ENCODE results near the gene ZCCHC9. TPM values are rescaled to one million over a fixed set of nuclear protein-coding genes. Genes with fewer than 3 reads are reported as not detected.
A peak's percentile ranks its signal among the peaks of the same experiment; 100 is the strongest.

ZCCHC9 gene
- total RNA-seq, 1 donor from 2014 or later = 22.5 TPM

DNA sequence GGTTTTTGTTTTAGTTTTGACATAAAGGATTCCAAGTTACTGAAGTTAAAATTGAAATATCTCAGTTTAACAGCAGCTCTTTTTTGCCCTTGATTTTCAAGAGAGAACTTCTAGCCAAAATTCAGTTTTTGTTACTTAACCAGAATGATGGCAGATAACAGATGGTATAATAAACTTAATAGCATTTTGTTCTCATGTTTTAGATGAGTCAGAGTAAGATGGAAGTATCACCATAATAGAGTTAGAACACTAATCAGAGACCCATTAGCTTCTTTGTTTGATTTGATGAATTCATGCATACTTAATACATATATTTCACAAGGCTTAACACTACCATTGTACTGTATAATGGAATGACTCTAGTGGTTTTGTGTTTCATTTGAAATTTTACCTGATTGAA lies 11.9 kb downstream of the ZCCHC9 start:
- Histone ChIP-seq H3K79me2 (ENCODE audit: insufficient read depth, low read length) (no peaks in the 10 kb centered on the region), H3K4me1 (ENCODE audit: insufficient read depth, low read length) (peaks cover 3% of the 10 kb centered on the region), H3K36me3 (ENCODE audit: insufficient read depth, low read length) (peaks cover 22% of the 10 kb centered on the region), H3K9me3 (ENCODE audit: insufficient read depth, low read depth, low read length) (no peaks in the 10 kb centered on the region), H3K27ac (ENCODE audit: low read depth, low read length) (no peak overlapping the region), H3K4me2 (ENCODE audit: low read length) (no peak overlapping the region), H2AFZ (ENCODE audit: low read depth, low read length) (no peak overlapping the region), H3K4me3 (ENCODE audit: insufficient read depth, low read depth, low read length) (no peak overlapping the region), H3K27me3 (ENCODE audit: insufficient read depth, low read length) (no peaks in the 10 kb centered on the region), H4K20me1 (ENCODE audit: insufficient read depth, low read length) (no peaks in the 10 kb centered on the region), H3K9ac (ENCODE audit: low read length) (no peak overlapping the region)
- Mint-ChIP-seq H3K9me3 (ENCODE audit: unreplicated experiment) (no peaks in the 10 kb centered on the region), H3K27me3 (ENCODE audit: low read depth, unreplicated experiment) (no peaks in the 10 kb centered on the region), H3K36me3 (ENCODE audit: low read depth, unreplicated experiment) (peaks cover 5% of the 10 kb centered on the region), H3K4me3 (ENCODE audit: unreplicated experiment) (no peak overlapping the region), H3K27ac (ENCODE audit: unreplicated experiment) (no peak overlapping the region), H3K4me1 (ENCODE audit: low read depth, unreplicated experiment) (no peaks in the 10 kb centered on the region)
- DNase-seq (ENCODE audit: low read depth) (no peak), FAIRE-seq (no peak)
- TF ChIP-seq EZH2 (IDR thresholded peaks at IDR 0.05; ENCODE audit: insufficient read depth, low read length) = no peak
- TF ChIP-seq, protein P1, sequence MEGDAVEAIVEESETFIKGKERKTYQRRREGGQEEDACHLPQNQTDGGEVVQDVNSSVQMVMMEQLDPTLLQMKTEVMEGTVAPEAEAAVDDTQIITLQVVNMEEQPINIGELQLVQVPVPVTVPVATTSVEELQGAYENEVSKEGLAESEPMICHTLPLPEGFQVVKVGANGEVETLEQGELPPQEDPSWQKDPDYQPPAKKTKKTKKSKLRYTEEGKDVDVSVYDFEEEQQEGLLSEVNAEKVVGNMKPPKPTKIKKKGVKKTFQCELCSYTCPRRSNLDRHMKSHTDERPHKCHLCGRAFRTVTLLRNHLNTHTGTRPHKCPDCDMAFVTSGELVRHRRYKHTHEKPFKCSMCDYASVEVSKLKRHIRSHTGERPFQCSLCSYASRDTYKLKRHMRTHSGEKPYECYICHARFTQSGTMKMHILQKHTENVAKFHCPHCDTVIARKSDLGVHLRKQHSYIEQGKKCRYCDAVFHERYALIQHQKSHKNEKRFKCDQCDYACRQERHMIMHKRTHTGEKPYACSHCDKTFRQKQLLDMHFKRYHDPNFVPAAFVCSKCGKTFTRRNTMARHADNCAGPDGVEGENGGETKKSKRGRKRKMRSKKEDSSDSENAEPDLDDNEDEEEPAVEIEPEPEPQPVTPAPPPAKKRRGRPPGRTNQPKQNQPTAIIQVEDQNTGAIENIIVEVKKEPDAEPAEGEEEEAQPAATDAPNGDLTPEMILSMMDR (IDR thresholded peaks at IDR 0.05; ENCODE audit: insufficient read depth, low read depth, low read length) = no peak

DNA sequence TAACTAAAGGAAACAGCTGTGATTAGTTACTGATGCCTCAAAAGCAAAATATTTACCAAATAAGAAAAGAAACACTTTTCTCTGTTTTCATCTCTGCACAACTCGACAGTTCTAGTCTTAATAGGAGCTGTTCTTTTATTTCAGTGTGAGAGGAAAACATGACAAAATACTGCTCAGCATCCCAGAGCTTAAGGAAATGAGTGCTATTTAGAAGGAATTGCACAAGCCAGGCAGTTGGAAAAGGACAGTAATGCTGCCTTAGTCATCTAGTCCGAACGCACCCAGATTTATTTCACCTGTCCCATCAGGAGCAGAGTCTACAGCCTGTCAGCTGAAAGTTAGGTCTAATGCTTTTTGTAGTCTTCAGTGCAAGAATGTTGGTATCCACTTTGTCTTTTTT lies 12.3 kb downstream of the ZCCHC9 start:
- H3K9ac ChIP-seq (ENCODE audit: low read length) = no peak overlapping the region
- no peaks in the 10 kb centered on the region for H3K79me2 ChIP-seq (ENCODE audit: insufficient read depth, low read length)
- TF ChIP-seq, protein P1 (IDR thresholded peaks at IDR 0.05; ENCODE audit: insufficient read depth, low read depth, low read length) = no peak
- TF ChIP-seq EZH2 (IDR thresholded peaks at IDR 0.05; ENCODE audit: insufficient read depth, low read length) = no peak
- H3K27me3 Mint-ChIP-seq (ENCODE audit: low read depth, unreplicated experiment) = no peaks in the 10 kb centered on the region
- no peak overlapping the region for H3K4me3 ChIP-seq (ENCODE audit: insufficient read depth, low read depth, low read length)
- no peaks in the 10 kb centered on the region for H3K4me1 Mint-ChIP-seq (ENCODE audit: low read depth, unreplicated experiment)
- H3K27ac ChIP-seq (ENCODE audit: low read depth, low read length) = no peak overlapping the region
- no peak for FAIRE-seq
- H3K36me3 ChIP-seq (ENCODE audit: insufficient read depth, low read length) = peaks cover 22% of the 10 kb centered on the region
- no peak overlapping the region for H3K27ac Mint-ChIP-seq (ENCODE audit: unreplicated experiment)
- peak; percentile 17 for DNase-seq (ENCODE audit: low read depth)
- no peaks in the 10 kb centered on the region for H3K9me3 Mint-ChIP-seq (ENCODE audit: unreplicated experiment)
- H3K4me2 ChIP-seq (ENCODE audit: low read length) = no peak overlapping the region
- peaks cover 3% of the 10 kb centered on the region for H3K4me1 ChIP-seq (ENCODE audit: insufficient read depth, low read length)
- no peaks in the 10 kb centered on the region for H3K27me3 ChIP-seq (ENCODE audit: insufficient read depth, low read length)
- no peaks in the 10 kb centered on the region for H3K9me3 ChIP-seq (ENCODE audit: insufficient read depth, low read depth, low read length)
- no peak overlapping the region for H2AFZ ChIP-seq (ENCODE audit: low read depth, low read length)
- peaks cover 5% of the 10 kb centered on the region for H3K36me3 Mint-ChIP-seq (ENCODE audit: low read depth, unreplicated experiment)
- no peaks in the 10 kb centered on the region for H4K20me1 ChIP-seq (ENCODE audit: insufficient read depth, low read length)
- no peak overlapping the region for H3K4me3 Mint-ChIP-seq (ENCODE audit: unreplicated experiment)

DNA sequence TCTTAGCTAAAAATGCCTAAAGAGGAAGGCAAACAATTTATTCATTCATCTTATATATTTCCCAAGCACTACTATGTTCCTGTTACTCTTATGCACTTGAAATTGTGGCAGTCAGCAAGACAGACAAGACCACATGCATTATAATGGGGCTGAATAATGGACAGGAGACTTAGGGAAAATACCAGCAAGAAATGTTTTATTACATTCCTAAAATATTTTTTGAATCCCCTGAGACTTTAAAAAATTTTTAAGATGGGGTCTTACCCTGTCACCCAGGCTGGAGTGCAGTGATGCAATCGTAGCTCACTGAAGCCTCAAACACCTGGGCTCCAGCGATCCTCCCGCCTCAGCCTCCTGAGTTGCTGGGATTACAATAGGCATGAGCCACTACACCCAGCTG lies 13.2 kb downstream of the ZCCHC9 start:
- H3K4me1 Mint-ChIP-seq (ENCODE audit: low read depth, unreplicated experiment) = no peaks in the 10 kb centered on the region
- Histone ChIP-seq H3K9ac (ENCODE audit: low read length) (no peak overlapping the region), H3K27me3 (ENCODE audit: insufficient read depth, low read length) (no peaks in the 10 kb centered on the region), H3K4me1 (ENCODE audit: insufficient read depth, low read length) (peaks cover 3% of the 10 kb centered on the region), H3K4me3 (ENCODE audit: insufficient read depth, low read depth, low read length) (no peak overlapping the region), H3K9me3 (ENCODE audit: insufficient read depth, low read depth, low read length) (no peaks in the 10 kb centered on the region), H3K36me3 (ENCODE audit: insufficient read depth, low read length) (peaks cover 22% of the 10 kb centered on the region), H3K27ac (ENCODE audit: low read depth, low read length) (no peak overlapping the region), H4K20me1 (ENCODE audit: insufficient read depth, low read length) (no peaks in the 10 kb centered on the region), H2AFZ (ENCODE audit: low read depth, low read length) (no peak overlapping the region), H3K4me2 (ENCODE audit: low read length) (no peak overlapping the region), H3K79me2 (ENCODE audit: insufficient read depth, low read length) (no peaks in the 10 kb centered on the region)
- H3K9me3 Mint-ChIP-seq (ENCODE audit: unreplicated experiment) = no peaks in the 10 kb centered on the region
- FAIRE-seq = no peak
- H3K27me3 Mint-ChIP-seq (ENCODE audit: low read depth, unreplicated experiment) = no peaks in the 10 kb centered on the region
- H3K36me3 Mint-ChIP-seq (ENCODE audit: low read depth, unreplicated experiment) = peaks cover 5% of the 10 kb centered on the region
- no peak overlapping the region for H3K4me3 Mint-ChIP-seq (ENCODE audit: unreplicated experiment)
- H3K27ac Mint-ChIP-seq (ENCODE audit: unreplicated experiment) = no peak overlapping the region
- TF ChIP-seq, protein P1 (IDR thresholded peaks at IDR 0.05; ENCODE audit: insufficient read depth, low read depth, low read length) = no peak
- TF ChIP-seq EZH2 (IDR thresholded peaks at IDR 0.05; ENCODE audit: insufficient read depth, low read length) = no peak
- no peak for DNase-seq (ENCODE audit: low read depth)

Measured in astrocyte (in vitro differentiated cells and primary cell).